A375 (cell line): ENCODE data around the gene USP6NL. TPM values are rescaled to one million over a fixed set of nuclear protein-coding genes. Genes with fewer than 3 reads are reported as not detected.

Source experiments
- total RNA-seq: library from RNA; depleted of rRNA; stranded (reverse); fragments of >200 nt; shearing (Covaris generic); gene quantifications from 2 replicates; pipeline ENCODE4 v1.2.3, GENCODE V29; 2014; rRNA removed

The USP6NL gene
- total RNA-seq: 13.2 and 13.8 TPM in 2 replicates

DNA sequence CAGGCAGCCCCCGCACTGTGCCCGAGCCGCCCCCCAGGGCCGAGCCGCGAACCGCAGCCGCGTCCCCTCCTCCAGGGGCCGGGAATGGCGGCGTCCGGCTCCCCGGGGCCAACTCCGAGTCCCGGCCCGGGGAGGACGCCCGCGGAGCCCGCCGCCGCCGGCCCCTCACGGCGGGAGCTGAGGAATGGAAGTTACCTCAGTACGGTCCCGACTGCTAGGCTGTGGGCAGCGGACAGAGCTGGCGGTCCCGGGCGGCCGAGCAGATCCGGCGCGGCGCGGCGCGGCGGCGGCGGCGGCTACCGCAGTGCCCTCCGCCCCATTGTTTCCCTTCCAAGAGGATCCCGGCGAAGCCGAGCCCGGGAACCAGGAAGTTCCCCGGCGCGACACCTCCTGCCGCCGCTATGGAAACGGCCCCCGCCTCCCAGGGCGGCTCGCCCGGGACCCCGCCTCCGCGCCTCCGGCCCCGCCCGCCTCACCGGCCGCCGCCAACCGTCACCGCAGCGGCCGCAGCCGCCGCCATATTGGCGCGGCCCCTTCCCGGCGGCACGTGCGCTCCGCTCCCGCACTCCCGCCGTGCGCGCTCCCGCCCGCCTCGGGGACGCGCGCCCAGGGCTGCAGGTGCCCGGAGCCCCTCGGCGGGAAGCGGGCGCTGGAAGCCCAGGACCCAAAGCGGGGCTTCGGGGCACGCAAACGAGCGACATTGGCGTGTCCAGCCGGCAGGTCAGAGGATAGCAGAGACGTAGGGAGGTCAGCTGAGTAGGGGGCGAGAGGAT, at the start of gene USP6NL:
Gene USP6NL (minus strand): TSS at position 403 of the 773 bp plus-strand sequence. CDS start 14,016 bp downstream, outside the sequence.

Other genes with a start within 250 kb of the USP6NL start
- gene ECHDC3, start 130.7 kb upstream of the USP6NL start, total RNA-seq: not detected in 2 replicates
- 29.3 and 31.3 TPM in 2 replicates for gene PROSER2, start 211.7 kb upstream of the USP6NL start, total RNA-seq